GM19468 (cell line): Measurements from ENCODE around the gene IRF2BPL.

Experiments
- ATAC-seq: cut with Tn5 transposase; IDR thresholded peaks from one replicate; pipeline ENCODE4 v1.9.1; 2021; ENCODE audit warnings: mild to moderate bottlenecking, moderate library complexity, moderate number of reproducible peaks; ENCODE audit not compliant: unreplicated experiment; ENCODE audit errors: extremely low read depth

The IRF2BPL gene

DNA sequence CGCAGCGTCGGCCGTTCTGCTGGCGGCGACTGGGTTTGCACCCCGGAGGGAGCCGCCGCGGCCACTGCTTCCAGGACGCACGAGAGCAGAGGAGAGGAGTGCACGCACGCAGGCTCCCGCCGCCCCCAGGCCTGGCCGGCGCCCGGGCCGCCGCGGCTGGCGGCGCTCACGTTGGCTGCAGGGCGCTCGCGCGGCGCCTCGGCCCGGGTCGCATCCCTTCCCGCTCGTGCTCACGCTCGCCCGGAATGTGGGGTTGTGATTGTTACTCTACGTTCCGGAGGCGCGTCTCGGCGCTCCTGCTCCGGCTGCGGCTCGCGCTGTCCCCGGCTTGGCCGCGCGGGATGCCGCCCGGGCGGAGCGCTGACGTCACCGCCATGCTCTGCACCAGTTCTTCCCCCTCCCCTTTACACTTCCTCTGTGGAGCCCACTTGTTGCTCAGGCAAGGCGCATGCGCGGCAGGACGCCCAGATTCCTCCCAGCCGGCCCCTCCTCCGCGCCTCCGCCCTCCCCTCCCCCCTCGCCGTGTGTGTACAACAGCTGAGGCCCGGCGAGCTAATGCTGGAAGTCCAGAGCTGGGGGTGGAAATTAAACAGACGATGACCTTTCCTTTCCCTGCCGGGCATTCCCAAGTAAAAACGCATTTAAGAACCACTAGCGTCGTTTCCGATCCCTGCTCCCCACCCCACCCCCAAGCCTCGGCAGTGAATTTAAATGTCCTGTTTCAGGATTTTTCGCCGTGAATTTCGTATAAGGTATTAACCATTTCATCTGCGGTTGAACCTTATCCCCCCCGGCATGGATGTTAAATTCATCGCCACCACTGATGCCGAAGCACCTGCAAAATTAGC, at the start of gene IRF2BPL:
Gene IRF2BPL (minus strand): TSS at position 325 of the 848 bp plus-strand sequence. CDS start 916 bp downstream, outside the sequence.
- ATAC-seq: peak; percentile 62

- ATAC-seq: no peak
Observed at GRCh38 chr14:77077040-77077439, 48.5 kb upstream of the IRF2BPL start.

GRCh38 chr14:77076113-77076631, 47.7 kb upstream of the IRF2BPL start:
- no peak for ATAC-seq

DNA sequence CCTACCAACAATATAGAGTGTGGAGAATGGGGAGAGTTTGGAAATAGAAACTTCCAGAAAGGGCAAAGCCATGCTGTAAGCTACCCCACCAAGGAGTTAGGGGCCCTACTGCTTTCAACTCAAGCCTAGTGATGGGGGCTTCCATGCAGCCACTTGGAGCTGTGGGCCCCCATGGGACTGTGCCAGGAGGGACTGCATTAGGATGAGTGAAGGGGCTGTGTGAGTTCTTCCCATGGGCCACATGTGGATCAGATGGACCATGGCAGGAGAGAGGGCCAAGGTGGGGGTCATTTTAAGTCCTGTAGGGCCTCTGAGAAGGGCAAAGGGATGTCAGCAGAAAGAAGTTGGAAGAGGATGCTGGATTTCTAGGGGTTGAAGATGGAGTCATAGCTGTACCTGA, 46.5 kb upstream of the IRF2BPL start:
- ATAC-seq: no peak

- no peak for ATAC-seq
Observed at GRCh38 chr14:77071938-77072388, 43.5 kb upstream of the IRF2BPL start.

GRCh38 chr14:77069551-77069950, 41.0 kb upstream of the IRF2BPL start:
- no peak for ATAC-seq

DNA sequence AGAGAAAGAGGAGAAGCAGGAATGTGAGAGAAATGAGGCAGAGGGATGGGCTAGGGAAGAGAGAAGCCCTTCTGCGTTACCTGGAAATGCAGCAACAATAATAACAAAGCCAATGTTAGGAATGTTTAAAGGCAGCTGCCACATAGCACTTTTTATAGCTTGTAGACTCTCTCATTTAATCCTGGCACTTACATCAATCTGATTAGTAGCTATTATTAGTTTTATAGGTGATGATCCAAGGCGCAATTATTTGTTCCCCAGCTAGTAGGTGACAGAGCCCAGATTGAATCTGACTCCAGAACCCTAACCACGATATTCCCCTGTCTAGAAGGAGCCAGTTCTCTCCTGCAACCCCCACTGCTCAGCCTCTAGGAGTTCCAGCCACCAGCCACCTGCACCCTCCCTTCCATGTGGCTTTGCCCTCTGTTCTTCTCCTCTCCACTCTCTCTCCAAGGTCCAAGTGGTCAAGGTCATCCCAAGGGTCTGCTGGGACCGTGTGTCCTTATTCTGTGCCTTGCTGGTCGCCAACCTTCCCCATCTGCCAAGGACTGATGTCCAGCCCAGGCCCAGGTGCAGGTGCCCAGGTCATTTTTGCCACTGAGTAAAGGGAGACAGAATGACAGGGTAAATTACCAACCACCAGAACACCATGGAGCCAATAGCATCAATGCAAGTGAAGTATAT, 40.2 kb upstream of the IRF2BPL start:
- ATAC-seq: no peak

DNA sequence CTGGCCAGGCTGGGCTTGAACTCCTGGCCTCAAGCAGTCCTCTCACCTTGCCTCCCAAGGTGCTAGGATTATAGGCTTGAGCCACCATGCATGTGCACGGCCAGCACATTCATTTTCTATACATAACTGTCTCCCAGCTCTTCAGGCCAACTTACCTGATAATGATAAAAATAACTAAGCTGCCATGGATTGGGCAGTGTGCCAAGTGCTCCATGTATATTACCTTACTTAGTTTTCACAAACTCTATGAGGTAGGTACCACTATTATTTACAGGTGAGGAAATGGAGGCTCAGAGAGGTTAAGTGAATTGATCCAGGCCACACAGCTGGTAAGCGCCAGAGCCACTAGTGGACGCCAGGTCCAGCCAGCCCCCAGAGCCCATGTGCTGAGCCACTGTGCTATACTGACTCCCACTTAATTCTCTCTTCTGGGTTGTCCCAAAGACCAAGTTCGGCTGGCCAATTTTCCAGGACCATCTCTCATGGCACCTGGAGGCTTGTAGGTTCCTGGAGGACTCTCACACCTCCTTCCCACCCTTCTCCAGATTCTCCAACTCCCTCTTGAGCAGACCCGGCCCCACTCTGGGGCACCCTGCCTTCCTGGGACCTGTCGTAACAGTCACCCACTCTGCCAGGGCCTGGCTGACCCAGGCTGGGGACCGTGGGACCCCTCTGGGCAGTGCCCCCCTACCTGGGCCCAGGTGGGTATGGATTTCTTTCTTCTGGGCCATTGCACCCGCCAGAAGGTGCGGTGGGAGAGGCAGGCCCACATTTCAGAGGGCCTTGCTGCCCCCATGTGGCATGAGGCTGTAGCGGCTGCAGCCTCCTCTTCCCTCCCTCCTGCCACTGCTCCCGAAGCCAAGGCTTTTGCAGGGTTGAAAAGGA, 39.4 kb upstream of the IRF2BPL start:
- ATAC-seq: peak; percentile 42

- no peak for ATAC-seq
Observed at GRCh38 chr14:77066578-77067172, 38.2 kb upstream of the IRF2BPL start.

DNA sequence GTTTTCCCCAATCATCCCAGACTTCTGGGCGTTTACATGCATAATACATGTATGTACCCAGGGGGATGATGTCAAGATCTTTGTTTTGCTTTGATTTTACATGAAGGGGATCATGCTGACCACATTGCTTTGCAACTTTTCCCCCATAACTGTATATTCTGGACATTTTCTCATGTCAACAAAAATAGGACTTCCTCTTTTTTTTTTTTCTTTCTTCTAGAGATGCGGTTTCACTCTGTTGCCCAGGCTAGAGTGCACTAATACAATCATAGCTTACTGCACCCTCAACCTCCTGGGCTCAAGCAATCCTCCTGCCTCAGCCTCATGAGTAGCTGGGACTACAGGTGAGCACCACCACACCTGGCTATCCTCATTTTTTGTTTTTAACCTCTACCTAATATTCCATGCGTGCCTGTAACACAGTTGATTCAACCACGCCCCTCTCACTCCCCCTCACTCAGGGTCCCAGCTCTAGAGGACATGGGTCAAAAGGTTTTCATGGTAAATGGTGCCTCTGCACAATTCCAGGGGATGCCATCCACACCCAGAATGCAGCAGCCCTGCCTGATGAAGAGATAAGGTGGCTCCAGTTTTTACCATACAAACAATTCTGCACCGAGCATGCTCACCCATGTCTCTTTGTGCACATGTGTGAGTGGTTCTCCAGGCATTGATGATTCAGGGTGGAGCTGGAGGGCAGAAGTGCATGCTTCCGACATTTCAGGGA, 37.5 kb upstream of the IRF2BPL start:
- ATAC-seq: no peak

GRCh38 chr14:77064521-77065178, 36.1 kb upstream of the IRF2BPL start:
- ATAC-seq: no peak

- no peak for ATAC-seq
Observed at GRCh38 chr14:77063571-77064171, 35.2 kb upstream of the IRF2BPL start.

DNA sequence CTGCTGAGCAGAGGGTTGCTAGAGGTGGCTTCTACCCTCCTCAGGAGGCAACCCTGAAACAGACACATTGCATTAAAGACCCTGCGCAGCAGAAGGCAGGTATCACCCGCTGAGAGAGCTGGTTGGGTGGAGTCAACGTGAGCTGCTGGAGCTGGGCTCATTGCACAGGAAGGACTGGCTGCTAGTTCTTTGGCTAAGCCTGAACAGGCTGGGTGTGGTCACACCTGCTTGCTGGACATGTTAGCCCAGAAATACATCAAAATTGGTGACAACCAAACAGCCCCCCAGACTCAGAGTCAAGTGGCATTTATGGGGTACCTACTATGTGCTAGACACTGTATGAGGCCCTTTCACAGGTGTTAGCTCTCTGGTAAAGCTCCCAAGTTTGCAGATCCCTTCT, 33.8 kb upstream of the IRF2BPL start:
- no peak for ATAC-seq

DNA sequence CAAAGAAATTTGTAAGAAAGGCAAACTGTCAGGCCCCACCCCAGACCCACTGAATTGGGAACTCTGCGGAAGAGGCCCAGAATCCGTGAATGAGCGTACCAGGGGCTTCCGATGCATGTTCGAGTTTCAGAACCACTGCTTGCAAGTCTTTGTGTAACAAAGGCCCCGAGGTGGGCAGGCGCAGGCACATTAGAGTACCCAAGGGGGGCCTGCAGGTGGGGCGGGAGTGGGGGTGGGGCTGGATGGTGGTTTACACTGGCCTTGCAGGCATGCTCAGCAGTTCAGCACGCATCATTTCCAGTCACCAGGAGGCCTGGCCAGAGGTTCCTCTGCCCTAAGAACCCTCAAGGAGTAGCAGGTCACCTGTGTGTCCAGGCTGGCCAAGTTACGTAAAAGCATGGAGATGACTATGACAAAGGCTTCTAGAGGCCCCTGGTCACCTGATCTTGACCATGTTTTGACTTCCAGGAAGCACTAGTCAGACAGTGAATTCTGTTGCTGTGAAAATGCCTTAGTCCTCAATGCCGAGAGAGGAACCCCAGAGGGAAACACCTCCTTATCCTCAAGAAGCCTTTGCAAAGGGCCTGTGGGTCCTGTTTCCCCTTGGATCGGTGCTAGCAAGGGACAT, 33.2 kb upstream of the IRF2BPL start:
- no peak for ATAC-seq

DNA sequence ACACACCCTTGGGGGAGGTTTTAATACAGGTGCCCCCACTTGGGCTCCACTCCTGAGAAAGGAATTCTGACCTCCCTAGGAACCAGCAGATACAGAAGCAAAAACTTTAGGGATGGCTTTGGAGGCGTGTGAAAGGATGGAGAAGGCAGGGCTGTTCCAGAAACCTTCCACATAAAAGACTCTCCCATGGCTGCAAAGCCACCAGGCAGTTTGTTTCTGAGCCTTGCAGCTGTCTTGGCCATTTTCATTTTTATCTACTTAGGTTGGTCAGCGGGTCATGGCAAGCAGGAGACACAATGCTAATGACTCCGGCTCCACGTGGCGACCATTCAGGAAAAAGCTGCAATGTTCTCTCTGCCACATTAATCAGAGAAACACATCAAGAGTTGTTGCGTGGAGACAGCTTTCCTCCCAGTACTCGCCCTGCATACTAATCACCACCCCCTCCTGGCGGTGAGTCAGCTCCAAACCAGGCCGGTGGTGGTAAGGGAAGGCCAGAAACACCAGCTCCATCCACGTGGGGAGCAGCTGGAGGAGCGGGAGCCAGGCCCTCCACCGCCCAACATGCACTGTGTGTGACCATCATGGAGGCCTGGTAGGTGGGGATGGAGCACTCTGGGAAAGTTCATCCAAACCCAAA, 30.9 kb upstream of the IRF2BPL start:
- no peak for ATAC-seq

GRCh38 chr14:77058785-77059184, 30.3 kb upstream of the IRF2BPL start:
- ATAC-seq: no peak

DNA sequence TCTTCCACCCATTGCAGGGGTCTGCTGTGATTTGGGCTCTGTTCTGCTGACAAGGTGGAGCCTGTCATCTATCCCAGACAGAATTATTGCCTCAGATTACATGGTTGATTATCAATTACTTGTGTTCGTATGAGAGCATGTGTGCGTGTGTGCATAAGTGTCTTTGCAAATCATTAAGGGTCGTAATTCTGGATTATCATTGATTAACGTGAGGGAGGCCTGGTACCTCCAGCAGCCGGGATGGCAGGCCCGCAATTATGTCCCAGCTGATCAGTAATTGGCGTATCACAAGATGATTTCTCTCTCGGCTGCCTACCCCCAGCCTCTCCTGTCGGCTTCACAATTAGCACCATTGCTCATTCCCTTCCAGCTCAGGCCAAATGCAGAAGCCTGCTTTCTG, 29.6 kb upstream of the IRF2BPL start:
- no peak for ATAC-seq
